OCI-LY1 (cell line): ENCODE data around the gene PHKA2.

Source experiments
- EZH2 ChIP-seq: fragments of 200-600 bp; sonication (generic), shearing (Covaris generic); IDR thresholded peaks from 2 replicates; pipeline ENCODE4 v1.8.0; 2017; ENCODE audit warnings: borderline replicate concordance, mixed run types, mild to moderate bottlenecking, antibody characterized with exemption, low read length, moderate library complexity, mixed read lengths
- TF ChIP-seq, protein P1 (sequence below): fragments of 200-600 bp; sonication (generic), shearing (Covaris generic); IDR thresholded peaks from 2 replicates; pipeline ENCODE4 v1.5.1; 2017; ENCODE audit warnings: mild to moderate bottlenecking, antibody characterized with exemption, low read length, moderate library complexity, mixed read lengths

DNA sequence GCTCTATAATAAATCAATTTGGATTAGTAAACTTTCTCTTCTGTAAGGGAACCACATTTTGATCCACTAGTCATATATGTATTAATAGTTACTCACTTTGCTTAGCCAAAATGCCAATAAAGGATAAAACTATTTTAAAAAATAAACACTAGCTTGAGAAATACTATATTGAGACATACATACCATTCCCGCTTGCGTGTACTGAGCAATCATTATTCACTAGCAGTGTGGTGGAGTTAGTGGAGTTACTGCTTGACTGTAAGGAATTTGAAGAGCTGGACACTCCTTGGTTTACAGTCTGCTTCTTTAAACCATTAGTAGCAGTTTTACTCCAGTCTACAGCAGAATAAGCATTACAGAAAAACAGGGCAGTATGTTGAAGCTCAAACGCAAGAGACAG lies 10.8 kb upstream of the PHKA2 start:
- TF ChIP-seq, protein P1, sequence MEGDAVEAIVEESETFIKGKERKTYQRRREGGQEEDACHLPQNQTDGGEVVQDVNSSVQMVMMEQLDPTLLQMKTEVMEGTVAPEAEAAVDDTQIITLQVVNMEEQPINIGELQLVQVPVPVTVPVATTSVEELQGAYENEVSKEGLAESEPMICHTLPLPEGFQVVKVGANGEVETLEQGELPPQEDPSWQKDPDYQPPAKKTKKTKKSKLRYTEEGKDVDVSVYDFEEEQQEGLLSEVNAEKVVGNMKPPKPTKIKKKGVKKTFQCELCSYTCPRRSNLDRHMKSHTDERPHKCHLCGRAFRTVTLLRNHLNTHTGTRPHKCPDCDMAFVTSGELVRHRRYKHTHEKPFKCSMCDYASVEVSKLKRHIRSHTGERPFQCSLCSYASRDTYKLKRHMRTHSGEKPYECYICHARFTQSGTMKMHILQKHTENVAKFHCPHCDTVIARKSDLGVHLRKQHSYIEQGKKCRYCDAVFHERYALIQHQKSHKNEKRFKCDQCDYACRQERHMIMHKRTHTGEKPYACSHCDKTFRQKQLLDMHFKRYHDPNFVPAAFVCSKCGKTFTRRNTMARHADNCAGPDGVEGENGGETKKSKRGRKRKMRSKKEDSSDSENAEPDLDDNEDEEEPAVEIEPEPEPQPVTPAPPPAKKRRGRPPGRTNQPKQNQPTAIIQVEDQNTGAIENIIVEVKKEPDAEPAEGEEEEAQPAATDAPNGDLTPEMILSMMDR: no peak
- TF ChIP-seq EZH2: no peak
